IMR-90 (cell line): ENCODE data around the gene MPZL3. TPM values are rescaled to one million over a fixed set of nuclear protein-coding genes. Genes with fewer than 3 reads are reported as not detected.

Source experiments
- microRNA-seq, 2 experiments: library from miRNA; stranded (forward) in 1 of 2; unstranded in 1 of 2; fragments of 10-50 nt in 1 of 2; fragments of <30 nt in 1 of 2; gene quantifications in 1 of 2; microRNA quantifications in 1 of 2; one replicate each; pipeline versions ENCODE3 to v1.1.0; 2013 to 2020; ENCODE audit not compliant: insufficient read depth in 1 of 2, insufficient read length in 1 of 2, unreplicated experiment in 1 of 2
- polyA plus RNA-seq, 3 experiments: library from polyadenylated mRNA; depleted of rRNA; stranded (reverse); fragments of >200 nt; gene quantifications; 2 replicates each; pipeline ENCODE4 v1.2.3, GENCODE V29; 2012; ENCODE audit warnings: low replicate concordance in 1 of 3
- small RNA-seq, 5 experiments: library from RNA; depleted of rRNA; stranded (forward); fragments of <200 nt; gene quantifications; one replicate each; pipeline ENCODE3, GENCODE V24; 2012
- total RNA-seq: library from RNA; depleted of rRNA; stranded (reverse); fragments of >200 nt; gene quantifications from 2 replicates; pipeline ENCODE4 v1.2.3, GENCODE V29; 2012; rRNA removed

MPZL3 gene
- total and polyA plus RNA-seq, 2 of the 4 experiments (the other 2 are of a cell fraction) = 0.15 to 0.36 TPM

Small RNAs within 50 kb of the gene (microRNA-seq; reads per million reads assigned to microRNA genes)
- gene HSPE1P18 (ENCODE audit: insufficient read depth, insufficient read length) = not detected

Small RNAs within 50 kb of the gene (small RNA-seq; reads per million reads assigned to genes)
- 0 reads per million in 5 experiments for gene HSPE1P18

Other genes starting within 250 kb of the MPZL3 start
- gene TMPRSS4, start 175.3 kb downstream of the MPZL3 start, total RNA-seq = not detected in 2 replicates
- gene TMPRSS4, start 175.3 kb downstream of the MPZL3 start, polyA plus RNA-seq (2012; rRNA removed) = not detected in 2 replicates
- gene SMIM35, start 165.4 kb downstream of the MPZL3 start, total RNA-seq = not detected in 2 replicates
- not detected in 2 replicates for gene SMIM35, start 165.4 kb downstream of the MPZL3 start, polyA plus RNA-seq (2012; rRNA removed)
- gene SCN4B, start 99.5 kb downstream of the MPZL3 start, total RNA-seq = under 0.01 and 0.18 TPM in 2 replicates
- 0.33 and 0.44 TPM in 2 replicates for gene SCN4B, start 99.5 kb downstream of the MPZL3 start, polyA plus RNA-seq (2012; rRNA removed)
- gene SCN2B, start 75.7 kb downstream of the MPZL3 start, total RNA-seq = under 0.01 TPM in 2 replicates
- 0.05 and 0.10 TPM in 2 replicates for gene SCN2B, start 75.7 kb downstream of the MPZL3 start, polyA plus RNA-seq (2012; rRNA removed)
- gene JAML, start 27.4 kb downstream of the MPZL3 start, total RNA-seq = not detected in 2 replicates
- not detected in 2 replicates for gene JAML, start 27.4 kb downstream of the MPZL3 start, polyA plus RNA-seq (2012; rRNA removed)
- not detected in 2 replicates for gene MPZL2, start 11.9 kb upstream of the MPZL3 start, total RNA-seq
- gene MPZL2, start 11.9 kb upstream of the MPZL3 start, polyA plus RNA-seq (2012; rRNA removed) = not detected in 2 replicates
- not detected in 2 replicates for gene CD3E, start 52.4 kb upstream of the MPZL3 start, total RNA-seq
- not detected in 2 replicates for gene CD3E, start 52.4 kb upstream of the MPZL3 start, polyA plus RNA-seq (2012; rRNA removed)
- gene CD3D, start 90.3 kb upstream of the MPZL3 start, total RNA-seq = not detected in 2 replicates
- gene CD3D, start 90.3 kb upstream of the MPZL3 start, polyA plus RNA-seq (2012; rRNA removed) = not detected in 2 replicates
- not detected in 2 replicates for gene CD3G, start 92.0 kb upstream of the MPZL3 start, total RNA-seq
- not detected in 2 replicates for gene CD3G, start 92.0 kb upstream of the MPZL3 start, polyA plus RNA-seq (2012; rRNA removed)
- 69.7 and 71.1 TPM in 2 replicates for gene UBE4A, start 107.2 kb upstream of the MPZL3 start, total RNA-seq
- 11.4 and 15.2 TPM in 2 replicates for gene UBE4A, start 107.2 kb upstream of the MPZL3 start, polyA plus RNA-seq (2012; rRNA removed)
- gene ATP5MG, start 149.2 kb upstream of the MPZL3 start, total RNA-seq = 71.1 and 219 TPM in 2 replicates
- 144 and 149 TPM in 2 replicates for gene ATP5MG, start 149.2 kb upstream of the MPZL3 start, polyA plus RNA-seq (2012; rRNA removed)
- 19.7 and 21.1 TPM in 2 replicates for gene KMT2A, start 184.1 kb upstream of the MPZL3 start, total RNA-seq
- 15.0 and 18.2 TPM in 2 replicates for gene KMT2A, start 184.1 kb upstream of the MPZL3 start, polyA plus RNA-seq (2012; rRNA removed)